Measurements from ENCODE around the gene INPP4B. TPM values are rescaled to one million over a fixed set of nuclear protein-coding genes. Genes with fewer than 3 reads are reported as not detected.
A peak's percentile ranks its signal among the peaks of the same experiment; 100 is the strongest.

Gene INPP4B
- total and polyA plus RNA-seq, 2 of the 4 experiments (the other 2 are of a cell fraction), result 1.8 to 14.0 TPM

GRCh38 chr4:142242156-142242555 is 603.9 kb downstream of the INPP4B start:
- no peak for DNase-seq
- Histone ChIP-seq H3K9ac (ENCODE audit: low read depth, low read length) (no peak overlapping the region), H3K23ac (ENCODE audit: low read depth, low read length) (no peak overlapping the region), H2BK120ac (ENCODE audit: low read depth, low read length) (no peak overlapping the region), H3K4me3 (ENCODE audit: insufficient read depth, low read depth, low read length) (no peak overlapping the region), H3K27ac (ENCODE audit: insufficient read depth, low read length) (no peak overlapping the region), H3K9me1 (ENCODE audit: insufficient read depth, low read length) (no peaks in the 10 kb centered on the region), H3K79me1 (ENCODE audit: low read depth in 1 of 2, low read length in 2 of 2) (no peaks in the 10 kb centered on the region), H3K18ac (ENCODE audit: low read depth, low read length) (no peak overlapping the region), H3K4me1 (ENCODE audit: control insufficient read depth, insufficient read depth, low read length) (peaks cover 2% of the 10 kb centered on the region; the same call in 1 of the 2 replicates), H3K4me2 (ENCODE audit: low read depth, low read length) (no peak overlapping the region), H3K36me3 (ENCODE audit: control insufficient read depth, insufficient read depth, low read length) (no peaks in the 10 kb centered on the region), H2AK5ac (ENCODE audit: low read depth, low read length) (no peak overlapping the region), H2AFZ (replicated peaks; ENCODE audit: low read length, poor library complexity) (no peak overlapping the region), H4K20me1 (ENCODE audit: insufficient read depth, low read length) (no peaks in the 10 kb centered on the region), H3K14ac (replicated peaks; ENCODE audit: low read depth, low read length) (no peak overlapping the region), H2BK20ac (ENCODE audit: low read depth, low read length) (peak overlapping the region; percentile 6; the same call in 1 of the 2 replicates), H2BK15ac (ENCODE audit: low read depth, low read length) (0 out of 3 replicates have a peak overlapping the region, but pooled peaks have one; percentile 7), H2BK5ac (ENCODE audit: low read depth, low read length, poor library complexity, severe bottlenecking) (no peak overlapping the region), H4K5ac (ENCODE audit: low read depth, low read length) (no peak overlapping the region), H3K27me3 (ENCODE audit: control insufficient read depth, insufficient read depth, low read length) (no peaks in the 10 kb centered on the region), H4K91ac (ENCODE audit: insufficient read depth, low read depth, low read length) (no peak overlapping the region), H3K9me3 (ENCODE audit: control insufficient read depth, insufficient read depth, low read length) (no peaks in the 10 kb centered on the region), H3K4ac (ENCODE audit: low read depth, low read length) (no peak overlapping the region), H3K56ac (ENCODE audit: extremely low read depth, insufficient read depth, low read length) (no peak overlapping the region), H2AK9ac (replicated peaks; ENCODE audit: low read depth, low read length, poor library complexity) (no peak overlapping the region), H4K8ac (ENCODE audit: low read depth in 2 of 2, low read length in 2 of 2) (0 out of 4 replicates have a peak overlapping the region, but pooled peaks of 1 of the 2 experiments have one; percentile 58)
- ChIA-PET CTCF (no interaction called here), POLR2A (ENCODE audit: unreplicated experiment) (no interaction called here)
- in situ Hi-C loops (cut with MboI; ENCODE audit: low sequenced_read_pairs), result no loop called here
- no CpG with 5 or more reads among the region's 2 CpGs for WGBS, 2 experiments (ENCODE audit: extremely low coverage in 2 of 2, insufficient read length in 1 of 2)
- no peak for TF ChIP-seq CEBPB (IDR thresholded peaks at IDR 0.05; ENCODE audit: low read depth, low read length)
- BruUV-seq (replicated peaks), result no TSS peak
- intact Hi-C loops (cut with micrococcal nuclease), result no loop called here
- no peak for ATAC-seq (ENCODE audit: low read depth)
- dilution Hi-C loops (cut with HindIII; ENCODE audit: low sequenced_read_pairs, unreplicated experiment), result no loop called here
